Measurements from ENCODE around the gene CTTN. TPM values are rescaled to one million over a fixed set of nuclear protein-coding genes. Genes with fewer than 3 reads are reported as not detected.

The CTTN gene
- total and polyA plus RNA-seq, 10 of the 15 experiments (the other 5 are each of a cell fraction or from before 2014, with no cell fraction given), result 1.1 to 37.8 (median 11.8) TPM

GRCh38 chr11:70365544-70365927 is 32.8 kb upstream of the CTTN start:
- ChIA-PET RAD21 (ENCODE audit: unreplicated experiment) (no interaction called here), SMC1A (ENCODE audit: uncharacterized antibody, unreplicated experiment) (interaction anchor here (1.1 to 1.6 kb wide), 2 partner anchors 12 kb away, joined by 3 to 4 read pairs; no protein-coding TSS in a partner anchor), CTCF (no interaction called here), POLR2A (no interaction called here)
- Histone ChIP-seq H3K9ac (ENCODE audit: control insufficient read depth, insufficient read depth, low read length) (no peak overlapping the region), H2AFZ (ENCODE audit: control insufficient read depth, low read depth, low read length) (no peak overlapping the region), H3K9me3 (replicated peaks; ENCODE audit: control insufficient read depth, insufficient read depth, low read length) (no peaks in the 10 kb centered on the region), H4K20me1 (ENCODE audit: control insufficient read depth, insufficient read depth) (no peaks in the 10 kb centered on the region), H3K4me2 (ENCODE audit: control insufficient read depth, insufficient read depth) (no peak overlapping the region), H3K27ac (ENCODE audit: control insufficient read depth, insufficient read depth) (no peak overlapping the region), H3K4me1 (ENCODE audit: control insufficient read depth, insufficient read depth, low read length) (no peaks in the 10 kb centered on the region), H3K4me3 (no peak overlapping the region), H3K36me3 (ENCODE audit: control insufficient read depth in 2 of 2, insufficient read depth in 2 of 2, low read length in 1 of 2) (peaks cover 6% of the 10 kb centered on the region in 2 experiments), H3K27me3 (replicated peaks in 1 of 2; ENCODE audit: control insufficient read depth in 2 of 2, insufficient read depth in 2 of 2, low read length in 1 of 2) (no peaks in the 10 kb centered on the region), H3K79me2 (ENCODE audit: control insufficient read depth, insufficient read depth, low read length) (no peaks in the 10 kb centered on the region)
- DNase-seq (ENCODE audit: low read depth, low spot score) (no peak), ATAC-seq (no peak), FAIRE-seq (no peak)
- in situ Hi-C loops (cut with MboI) (no loop called here), intact Hi-C loops (cut with micrococcal nuclease; ENCODE audit: unreplicated experiment) (no loop called here)
- TF ChIP-seq HDAC2 (IDR thresholded peaks at IDR 0.05) (no peak), KDM1A (IDR thresholded peaks at IDR 0.05; ENCODE audit: borderline replicate concordance) (no peak), PBX3 (IDR thresholded peaks at IDR 0.05; ENCODE audit: insufficient replicate concordance, low read depth, low read length) (no peak), USF1 (IDR thresholded peaks at IDR 0.05; ENCODE audit: borderline replicate concordance, extremely low read length, insufficient read depth, low read depth, low read length) (no peak), NR2C2 (IDR thresholded peaks at IDR 0.05; ENCODE audit: borderline replicate concordance, control insufficient read depth, insufficient read length, low read depth) (no peak), SUPT20H (IDR thresholded peaks at IDR 0.05; ENCODE audit: borderline replicate concordance, control insufficient read depth, low read depth, low read length) (no peak), BCL11A (IDR thresholded peaks at IDR 0.05; ENCODE audit: low read depth, low read length) (no peak)
- no TSS peak for BruUV-seq (replicated peaks)
- WGBS (ENCODE audit: insufficient coverage, insufficient replicate concordance, low lambda C conversion rate, missing lambda C conversion rate), result 69% methylated on average over 3 of the region's 3 CpGs
